ENCODE results near the gene ABHD14A. TPM values are rescaled to one million over a fixed set of nuclear protein-coding genes. Genes with fewer than 3 reads are reported as not detected.

Gene ABHD14A
- polyA plus RNA-seq, 2 of the 4 experiments (the other 2 are of a cell fraction), result 6.3 to 9.5 TPM

DNA sequence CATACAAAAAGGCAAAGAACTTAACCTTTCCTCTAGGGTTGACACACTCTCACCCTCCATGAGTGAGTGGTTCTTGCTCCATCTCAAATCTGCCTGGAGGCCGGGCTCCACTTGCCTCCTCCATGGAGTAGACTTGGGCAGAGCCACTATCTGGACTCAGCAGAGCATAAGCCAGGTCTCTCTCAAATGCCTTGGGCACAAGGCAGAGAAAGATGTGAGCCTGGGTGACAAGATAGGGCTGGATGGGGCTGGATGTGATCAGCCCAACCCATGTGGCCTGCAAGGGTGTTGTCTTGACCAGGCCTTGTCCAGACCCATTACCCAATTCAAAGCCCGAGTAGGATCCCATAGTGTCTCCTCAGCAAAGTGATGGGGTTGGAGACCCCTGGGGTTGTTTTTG, 25.0 kb downstream of the ABHD14A start:
- Histone ChIP-seq H3K4me1 (peaks cover 9% of the 10 kb centered on the region; the same call in 1 of the 3 replicates), H3K4me2 (no peak overlapping the region), H3K4me3 (no peak overlapping the region), H3K27ac (no peak overlapping the region), H3K9me3 (no peaks in the 10 kb centered on the region)
- FAIRE-seq (no peak), ATAC-seq (no peak), DNase-seq (ENCODE audit: low read depth in 1 of 2, low spot score in 1 of 2) (no peak)
- ChIA-PET POLR2A (no interaction called here), CTCF (interaction anchor here (2.4 to 7.3 kb wide), 7 partner anchors 17 to 145 kb away, joined by 7 to 218 read pairs (median 36); partner anchors contain the start of genes DUSP7, PARP3 and RRP9)
- 79% methylated on average over 2 of the region's 2 CpGs for WGBS (ENCODE audit: missing lambda C conversion rate)
- TF ChIP-seq JUN (IDR thresholded peaks at IDR 0.05) (no peak), CHD2 (IDR thresholded peaks at IDR 0.05; ENCODE audit: low read length, partially characterized antibody) (no peak), EHF (CRISPR knock-in tag; IDR thresholded peaks at IDR 0.05) (no peak), ZC3H11A (IDR thresholded peaks at IDR 0.05) (no peak), POLR2A (IDR thresholded peaks at IDR 0.05; ENCODE audit: low read length) (no peak), NPAS2 (CRISPR knock-in tag; IDR thresholded peaks at IDR 0.05; ENCODE audit: borderline replicate concordance) (no peak), HEYL (CRISPR knock-in tag; IDR thresholded peaks at IDR 0.05) (no peak), NFE2L2 (conservative IDR thresholded peaks at IDR 0.05; ENCODE audit: low read length) (no peak), BHLHE40 (IDR thresholded peaks at IDR 0.05; ENCODE audit: low read depth, low read length) (no peak), ZNF302 (CRISPR knock-in tag; IDR thresholded peaks at IDR 0.05) (no peak), JUNB (IDR thresholded peaks at IDR 0.05) (no peak), EP300 (IDR thresholded peaks at IDR 0.05) (no peak), GATA3 (IDR thresholded peaks at IDR 0.05; ENCODE audit: borderline replicate concordance) (no peak), RNF2 (IDR thresholded peaks at IDR 0.05; ENCODE audit: borderline replicate concordance, low read depth) (no peak), RARB (CRISPR knock-in tag; IDR thresholded peaks at IDR 0.05) (no peak)
- TF ChIP-seq, protein P1, sequence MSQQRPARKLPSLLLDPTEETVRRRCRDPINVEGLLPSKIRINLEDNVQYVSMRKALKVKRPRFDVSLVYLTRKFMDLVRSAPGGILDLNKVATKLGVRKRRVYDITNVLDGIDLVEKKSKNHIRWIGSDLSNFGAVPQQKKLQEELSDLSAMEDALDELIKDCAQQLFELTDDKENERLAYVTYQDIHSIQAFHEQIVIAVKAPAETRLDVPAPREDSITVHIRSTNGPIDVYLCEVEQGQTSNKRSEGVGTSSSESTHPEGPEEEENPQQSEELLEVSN (IDR thresholded peaks at IDR 0.05; ENCODE audit: borderline replicate concordance, low read depth), result no peak
- TF ChIP-seq, protein P2, sequence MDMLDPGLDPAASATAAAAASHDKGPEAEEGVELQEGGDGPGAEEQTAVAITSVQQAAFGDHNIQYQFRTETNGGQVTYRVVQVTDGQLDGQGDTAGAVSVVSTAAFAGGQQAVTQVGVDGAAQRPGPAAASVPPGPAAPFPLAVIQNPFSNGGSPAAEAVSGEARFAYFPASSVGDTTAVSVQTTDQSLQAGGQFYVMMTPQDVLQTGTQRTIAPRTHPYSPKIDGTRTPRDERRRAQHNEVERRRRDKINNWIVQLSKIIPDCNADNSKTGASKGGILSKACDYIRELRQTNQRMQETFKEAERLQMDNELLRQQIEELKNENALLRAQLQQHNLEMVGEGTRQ (IDR thresholded peaks at IDR 0.05), result no peak
- TF ChIP-seq, protein P3, sequence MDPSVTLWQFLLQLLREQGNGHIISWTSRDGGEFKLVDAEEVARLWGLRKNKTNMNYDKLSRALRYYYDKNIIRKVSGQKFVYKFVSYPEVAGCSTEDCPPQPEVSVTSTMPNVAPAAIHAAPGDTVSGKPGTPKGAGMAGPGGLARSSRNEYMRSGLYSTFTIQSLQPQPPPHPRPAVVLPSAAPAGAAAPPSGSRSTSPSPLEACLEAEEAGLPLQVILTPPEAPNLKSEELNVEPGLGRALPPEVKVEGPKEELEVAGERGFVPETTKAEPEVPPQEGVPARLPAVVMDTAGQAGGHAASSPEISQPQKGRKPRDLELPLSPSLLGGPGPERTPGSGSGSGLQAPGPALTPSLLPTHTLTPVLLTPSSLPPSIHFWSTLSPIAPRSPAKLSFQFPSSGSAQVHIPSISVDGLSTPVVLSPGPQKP (IDR thresholded peaks at IDR 0.05; ENCODE audit: low read depth, low read length), result no peak

DNA sequence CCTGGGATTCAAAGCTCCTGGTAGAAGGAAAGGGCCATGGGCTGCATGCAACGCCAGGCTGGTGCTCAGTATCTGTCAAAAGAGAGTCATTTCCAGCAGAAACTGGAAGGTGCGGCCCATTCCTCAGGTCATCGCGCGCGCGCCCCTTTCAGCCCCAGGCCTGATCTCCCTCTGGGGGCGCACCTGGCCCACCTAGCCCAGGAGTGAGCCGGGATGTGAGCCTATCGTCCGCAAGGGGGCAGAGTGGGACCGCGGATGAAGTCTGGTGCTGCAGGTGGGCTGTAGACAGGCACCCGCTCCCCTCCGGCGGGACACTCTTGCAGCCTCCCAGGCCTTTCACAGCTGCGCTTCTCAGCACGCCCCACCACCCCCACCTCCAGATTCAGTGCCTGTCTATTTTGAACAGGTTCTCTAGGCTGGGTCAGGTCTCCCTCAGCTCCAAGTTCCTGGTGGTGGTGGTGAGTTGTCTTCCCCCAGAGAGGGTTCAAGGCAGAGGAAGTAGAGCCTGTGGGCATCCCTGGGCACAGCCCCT, 26.6 kb downstream of the ABHD14A start:
- ATAC-seq (peak; percentile 78 to 95), DNase-seq (ENCODE audit: low read depth in 1 of 2, low spot score in 1 of 2) (peak; percentile 64 to 85), FAIRE-seq (no peak)
- peaks cover 9% of the 10 kb centered on the region; the same call in 1 of the 3 replicates for H3K4me1 ChIP-seq
- ChIA-PET CTCF (interaction anchor here (0.6 to 7.3 kb wide), 54 partner anchors 9 to 445 kb away, joined by 3 to 218 read pairs (median 4); partner anchors contain the start of genes ACY1, DUSP7, PARP3 and POC1A), POLR2A (no interaction called here)
- no peak overlapping the region for H3K4me3 ChIP-seq
- TF ChIP-seq, protein P4, sequence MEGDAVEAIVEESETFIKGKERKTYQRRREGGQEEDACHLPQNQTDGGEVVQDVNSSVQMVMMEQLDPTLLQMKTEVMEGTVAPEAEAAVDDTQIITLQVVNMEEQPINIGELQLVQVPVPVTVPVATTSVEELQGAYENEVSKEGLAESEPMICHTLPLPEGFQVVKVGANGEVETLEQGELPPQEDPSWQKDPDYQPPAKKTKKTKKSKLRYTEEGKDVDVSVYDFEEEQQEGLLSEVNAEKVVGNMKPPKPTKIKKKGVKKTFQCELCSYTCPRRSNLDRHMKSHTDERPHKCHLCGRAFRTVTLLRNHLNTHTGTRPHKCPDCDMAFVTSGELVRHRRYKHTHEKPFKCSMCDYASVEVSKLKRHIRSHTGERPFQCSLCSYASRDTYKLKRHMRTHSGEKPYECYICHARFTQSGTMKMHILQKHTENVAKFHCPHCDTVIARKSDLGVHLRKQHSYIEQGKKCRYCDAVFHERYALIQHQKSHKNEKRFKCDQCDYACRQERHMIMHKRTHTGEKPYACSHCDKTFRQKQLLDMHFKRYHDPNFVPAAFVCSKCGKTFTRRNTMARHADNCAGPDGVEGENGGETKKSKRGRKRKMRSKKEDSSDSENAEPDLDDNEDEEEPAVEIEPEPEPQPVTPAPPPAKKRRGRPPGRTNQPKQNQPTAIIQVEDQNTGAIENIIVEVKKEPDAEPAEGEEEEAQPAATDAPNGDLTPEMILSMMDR (IDR thresholded peaks at IDR 0.05), result peak; percentile 83
- TF ChIP-seq RAD21 (conservative IDR thresholded peaks at IDR 0.05 in 1 of 2, IDR thresholded peaks at IDR 0.05 in 1 of 2) (peak; percentile 92 to 94), SMC3 (IDR thresholded peaks at IDR 0.05) (peak; percentile 89), KDM1A (IDR thresholded peaks at IDR 0.05; ENCODE audit: low read depth) (no peak)
- no peak overlapping the region for H3K27ac ChIP-seq
- peak overlapping the region; percentile 51; the same call in 2 of the 3 replicates for H3K4me2 ChIP-seq
- no peaks in the 10 kb centered on the region for H3K9me3 ChIP-seq
- WGBS (ENCODE audit: missing lambda C conversion rate), result under 1% methylated on average over 13 of the region's 18 CpGs
